GM12874 (cell line): ENCODE data around the gene DACT2.

Source experiments
- CTCF ChIP-seq: IDR thresholded peaks from 2 replicates; pipeline ENCODE4 v1.5.1; 2011; ENCODE audit warnings: low read depth, mild to moderate bottlenecking, control low read depth, low read length, moderate library complexity; ENCODE audit not compliant: insufficient read depth

Gene DACT2

GRCh38 chr6:168274037-168274952 lies 45.3 kb downstream of the DACT2 start:
- TF ChIP-seq CTCF = no peak

GRCh38 chr6:168273441-168274036 lies 46.0 kb downstream of the DACT2 start:
- no peak for TF ChIP-seq CTCF

GRCh38 chr6:168272415-168273325 lies 46.9 kb downstream of the DACT2 start:
- TF ChIP-seq CTCF = no peak

GRCh38 chr6:168270274-168271172 lies 49.1 kb downstream of the DACT2 start:
- TF ChIP-seq CTCF = no peak

GRCh38 chr6:168269455-168270243 lies 49.9 kb downstream of the DACT2 start:
- no peak for TF ChIP-seq CTCF

GRCh38 chr6:168268755-168269154 lies 50.8 kb downstream of the DACT2 start:
- TF ChIP-seq CTCF = no peak
